RWPE1 (cell line): Measurements from ENCODE around the gene ARV1.

Source experiments
- CTCF ChIA-PET: fragments of 350-600 bp; sonication (Branson Sonifier 250); formaldehyde crosslinking; extraction: SDS; loops from one replicate; lab custom pipeline; 2021; lab: Yijun Ruan, JAX
- POLR2A ChIA-PET: fragments of 400-600 bp; formaldehyde crosslinking; extraction: SDS; loops from one replicate; lab custom pipeline; 2020; ENCODE audit warnings: antibody characterized with exemption; ENCODE audit not compliant: low non-redundant PET; lab: Yijun Ruan, JAX
- DNase-seq: peaks from one replicate; pipeline ENCODE4 v3.0.0; 2012; ENCODE audit warnings: low spot score
- H3K27ac ChIP-seq: fragments of 450-650 bp; 2 replicates; pipeline ENCODE4 v1.5.1; 2017
- CTCF ChIP-seq: fragments of 450-650 bp; conservative IDR thresholded peaks from 2 replicates; pipeline ENCODE4 v1.5.1; 2017; ENCODE audit warnings: low read depth, mild to moderate bottlenecking

Gene ARV1

GRCh38 chr1:230939806-230940489 lies 38.9 kb upstream of the ARV1 start:
- CTCF ChIA-PET, result no interaction called here
- DNase-seq, result no peak
- no peak for TF ChIP-seq CTCF
- H3K27ac ChIP-seq, result no peak overlapping the region
- POLR2A ChIA-PET, result no interaction called here

GRCh38 chr1:230940848-230941247 lies 38.0 kb upstream of the ARV1 start:
- POLR2A ChIA-PET, result no interaction called here
- no peak overlapping the region for H3K27ac ChIP-seq
- CTCF ChIA-PET, result no interaction called here
- no peak for TF ChIP-seq CTCF
- no peak for DNase-seq

GRCh38 chr1:230943048-230943593 lies 35.8 kb upstream of the ARV1 start:
- H3K27ac ChIP-seq, result no peak overlapping the region
- no peak for TF ChIP-seq CTCF
- CTCF ChIA-PET, result no interaction called here
- no peak for DNase-seq
- POLR2A ChIA-PET, result no interaction called here

GRCh38 chr1:230948301-230948700 lies 30.6 kb upstream of the ARV1 start:
- DNase-seq, result no peak
- POLR2A ChIA-PET, result no interaction called here
- no peak overlapping the region for H3K27ac ChIP-seq
- TF ChIP-seq CTCF, result no peak
- CTCF ChIA-PET, result no interaction called here

GRCh38 chr1:230948903-230949302 lies 30.0 kb upstream of the ARV1 start:
- DNase-seq, result no peak
- ChIA-PET CTCF (no interaction called here), POLR2A (no interaction called here)
- no peak overlapping the region for H3K27ac ChIP-seq
- no peak for TF ChIP-seq CTCF

- POLR2A ChIA-PET, result no interaction called here
- CTCF ChIA-PET, result no interaction called here
Measured at GRCh38 chr1:230950404-230950803, 28.5 kb upstream of the ARV1 start.

More at GRCh38 chr1:230950404-230950803, 28.5 kb upstream of the ARV1 start:
- no peak for DNase-seq
- H3K27ac ChIP-seq, result no peak overlapping the region
- no peak for TF ChIP-seq CTCF
